ENCODE data around the gene PLXNA4. TPM values are rescaled to one million over a fixed set of nuclear protein-coding genes. Genes with fewer than 3 reads are reported as not detected.

PLXNA4 gene
- total RNA-seq, 4 donors from 2014 or later: 0.31 to 0.66 (median 0.43) TPM

- no peak overlapping the region for H3K4me3 ChIP-seq
- no peak for ATAC-seq
- no peaks in the 10 kb centered on the region for H3K36me3 ChIP-seq
- H3K27me3 ChIP-seq: peaks cover 0 to 4% (median 0%) of the 10 kb centered on the region in 3 donors
- H3K9me3 ChIP-seq: no peaks in the 10 kb centered on the region
- in situ Hi-C loops (cut with MboI; ENCODE audit: low sequenced_read_pairs in 4 of 4): no loop called here
- no peak overlapping the region for H3K27ac ChIP-seq
- no peak for DNase-seq
- no peak for TF ChIP-seq POLR2A (IDR thresholded peaks at IDR 0.05)
- TF ChIP-seq, protein P1, sequence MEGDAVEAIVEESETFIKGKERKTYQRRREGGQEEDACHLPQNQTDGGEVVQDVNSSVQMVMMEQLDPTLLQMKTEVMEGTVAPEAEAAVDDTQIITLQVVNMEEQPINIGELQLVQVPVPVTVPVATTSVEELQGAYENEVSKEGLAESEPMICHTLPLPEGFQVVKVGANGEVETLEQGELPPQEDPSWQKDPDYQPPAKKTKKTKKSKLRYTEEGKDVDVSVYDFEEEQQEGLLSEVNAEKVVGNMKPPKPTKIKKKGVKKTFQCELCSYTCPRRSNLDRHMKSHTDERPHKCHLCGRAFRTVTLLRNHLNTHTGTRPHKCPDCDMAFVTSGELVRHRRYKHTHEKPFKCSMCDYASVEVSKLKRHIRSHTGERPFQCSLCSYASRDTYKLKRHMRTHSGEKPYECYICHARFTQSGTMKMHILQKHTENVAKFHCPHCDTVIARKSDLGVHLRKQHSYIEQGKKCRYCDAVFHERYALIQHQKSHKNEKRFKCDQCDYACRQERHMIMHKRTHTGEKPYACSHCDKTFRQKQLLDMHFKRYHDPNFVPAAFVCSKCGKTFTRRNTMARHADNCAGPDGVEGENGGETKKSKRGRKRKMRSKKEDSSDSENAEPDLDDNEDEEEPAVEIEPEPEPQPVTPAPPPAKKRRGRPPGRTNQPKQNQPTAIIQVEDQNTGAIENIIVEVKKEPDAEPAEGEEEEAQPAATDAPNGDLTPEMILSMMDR (IDR thresholded peaks at IDR 0.05 in 4 of 5, conservative IDR thresholded peaks at IDR 0.05 in 1 of 5): no peak
- H3K4me1 ChIP-seq: no peaks in the 10 kb centered on the region
- intact Hi-C loops (cut with DNase I; ENCODE audit: low total_unique reads): no loop called here
Observed at GRCh38 chr7:132565885-132566284, 10.4 kb downstream of the PLXNA4 start.

DNA sequence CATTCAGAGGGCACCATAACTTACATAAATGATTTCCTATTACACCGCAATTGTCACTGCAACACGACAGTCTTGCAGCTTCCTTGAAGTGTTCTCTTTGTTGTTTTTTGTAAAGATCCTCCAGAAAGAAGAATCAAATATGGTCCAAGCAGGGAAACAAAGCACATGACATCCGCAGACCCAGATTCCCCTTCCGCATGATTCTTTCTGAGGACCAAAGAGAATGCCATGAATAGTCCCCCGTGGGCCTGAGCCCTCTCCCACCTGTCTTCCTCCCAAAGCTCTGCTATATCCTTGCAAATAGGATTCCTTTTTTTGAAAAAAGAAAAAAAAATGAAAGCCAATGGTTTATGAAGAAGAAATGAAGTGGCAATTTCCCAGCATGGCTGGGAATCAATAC lies 10.8 kb downstream of the PLXNA4 start:
- H3K27ac ChIP-seq: no peak overlapping the region
- no peaks in the 10 kb centered on the region for H3K4me1 ChIP-seq
- no peaks in the 10 kb centered on the region for H3K36me3 ChIP-seq
- in situ Hi-C loops (cut with MboI; ENCODE audit: low sequenced_read_pairs in 4 of 4) (no loop called here), intact Hi-C loops (cut with DNase I; ENCODE audit: low total_unique reads) (no loop called here)
- ATAC-seq (no peak), DNase-seq (no peak)
- no peak overlapping the region for H3K4me3 ChIP-seq
- no peaks in the 10 kb centered on the region for H3K9me3 ChIP-seq
- peaks cover 0 to 4% (median 0%) of the 10 kb centered on the region in 3 donors for H3K27me3 ChIP-seq
- TF ChIP-seq, protein P1 (IDR thresholded peaks at IDR 0.05 in 4 of 5, conservative IDR thresholded peaks at IDR 0.05 in 1 of 5): no peak
- no peak for TF ChIP-seq POLR2A (IDR thresholded peaks at IDR 0.05)

DNA sequence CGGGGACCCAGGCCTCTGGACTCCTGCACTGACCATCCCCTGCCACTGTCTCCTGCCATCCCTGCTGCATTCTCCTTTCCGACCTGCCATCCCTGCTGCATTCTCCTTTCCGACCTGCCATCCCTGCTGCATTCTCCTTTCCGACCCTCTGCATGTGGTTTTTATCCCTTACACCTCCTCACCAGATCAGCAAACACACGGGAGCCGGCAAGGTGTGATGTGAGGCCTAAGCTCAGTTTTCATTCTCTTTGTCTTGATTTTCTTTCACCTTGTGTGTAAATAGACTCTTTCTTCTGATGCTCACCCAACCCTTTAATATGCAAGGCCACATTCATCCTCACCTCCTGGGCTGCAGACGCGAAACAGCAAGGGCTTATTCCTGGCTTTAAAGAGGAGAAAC lies 11.4 kb downstream of the PLXNA4 start:
- ATAC-seq: no peak
- TF ChIP-seq, protein P1 (IDR thresholded peaks at IDR 0.05 in 4 of 5, conservative IDR thresholded peaks at IDR 0.05 in 1 of 5): no peak
- no peak for TF ChIP-seq POLR2A (IDR thresholded peaks at IDR 0.05)
- in situ Hi-C loops (cut with MboI; ENCODE audit: low sequenced_read_pairs in 4 of 4): no loop called here
- H3K9me3 ChIP-seq: no peaks in the 10 kb centered on the region
- H3K4me1 ChIP-seq: no peaks in the 10 kb centered on the region
- H3K4me3 ChIP-seq: no peak overlapping the region
- peaks cover 0 to 4% (median 0%) of the 10 kb centered on the region in 3 donors for H3K27me3 ChIP-seq
- H3K36me3 ChIP-seq: no peaks in the 10 kb centered on the region
- no peak overlapping the region for H3K27ac ChIP-seq
- intact Hi-C loops (cut with DNase I; ENCODE audit: low total_unique reads): no loop called here
- DNase-seq: no peak

- intact Hi-C loops (cut with DNase I; ENCODE audit: low total_unique reads) (no loop called here), in situ Hi-C loops (cut with MboI; ENCODE audit: low sequenced_read_pairs in 4 of 4) (no loop called here)
Observed at GRCh38 chr7:132564090-132564489, 12.2 kb downstream of the PLXNA4 start.

More at GRCh38 chr7:132564090-132564489, 12.2 kb downstream of the PLXNA4 start:
- DNase-seq: no peak
- Histone ChIP-seq H3K4me3 (no peak overlapping the region), H3K9me3 (no peaks in the 10 kb centered on the region), H3K36me3 (no peaks in the 10 kb centered on the region), H3K4me1 (no peaks in the 10 kb centered on the region), H3K27ac (no peak overlapping the region), H3K27me3 (peaks cover 0 to 4% (median 0%) of the 10 kb centered on the region in 3 donors)
- ATAC-seq: no peak
- no peak for TF ChIP-seq POLR2A (IDR thresholded peaks at IDR 0.05)
- TF ChIP-seq, protein P1 (IDR thresholded peaks at IDR 0.05 in 4 of 5, conservative IDR thresholded peaks at IDR 0.05 in 1 of 5): no peak
